NK-92 (cell line): ENCODE data around the gene FLT1.

Source experiments
- DNase-seq: peaks from one replicate; lab custom pipeline; 2025; ENCODE audit not compliant: unreplicated experiment; lab: John Stamatoyannopoulos, UW

The FLT1 gene

GRCh38 chr13:28324181-28324789 lies 170.6 kb downstream of the FLT1 start:
- no peak for DNase-seq

GRCh38 chr13:28322256-28322905 lies 172.5 kb downstream of the FLT1 start:
- no peak for DNase-seq

GRCh38 chr13:28321756-28322155 lies 173.2 kb downstream of the FLT1 start:
- DNase-seq = no peak

DNA sequence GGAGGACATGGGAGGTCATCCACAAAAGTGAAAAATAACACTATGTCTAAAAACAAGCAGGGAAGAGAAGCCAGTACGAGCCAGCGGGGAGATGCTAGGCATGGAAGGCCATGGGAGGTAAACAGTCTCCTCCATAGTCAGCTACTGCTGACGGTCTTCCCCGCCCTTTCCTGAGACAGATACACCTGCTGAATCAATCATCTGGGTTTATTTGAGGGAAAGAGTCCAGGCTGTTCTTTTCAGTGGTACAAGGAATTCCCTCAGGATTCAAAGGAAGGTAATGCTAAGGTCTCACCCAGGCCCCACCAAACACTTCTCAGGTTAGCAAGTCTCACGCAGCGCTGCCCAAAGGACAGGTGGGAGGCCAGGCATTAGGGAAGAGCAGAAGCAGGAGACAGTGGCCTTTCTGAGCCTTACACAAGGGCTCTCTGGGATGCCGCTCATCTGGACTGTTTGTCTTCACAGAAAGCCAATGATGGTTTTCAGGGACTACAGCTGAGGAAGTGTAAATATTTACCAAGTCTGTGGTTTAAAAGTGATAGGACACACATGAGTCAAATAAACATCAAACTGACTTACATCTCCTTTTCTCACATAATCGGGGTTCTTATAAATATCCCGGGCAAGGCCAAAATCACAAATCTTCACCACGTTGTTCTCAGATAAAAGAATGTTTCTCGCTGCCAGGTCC lies 173.9 kb downstream of the FLT1 start:
- DNase-seq = no peak

GRCh38 chr13:28320209-28320608 lies 174.7 kb downstream of the FLT1 start:
- DNase-seq = no peak

DNA sequence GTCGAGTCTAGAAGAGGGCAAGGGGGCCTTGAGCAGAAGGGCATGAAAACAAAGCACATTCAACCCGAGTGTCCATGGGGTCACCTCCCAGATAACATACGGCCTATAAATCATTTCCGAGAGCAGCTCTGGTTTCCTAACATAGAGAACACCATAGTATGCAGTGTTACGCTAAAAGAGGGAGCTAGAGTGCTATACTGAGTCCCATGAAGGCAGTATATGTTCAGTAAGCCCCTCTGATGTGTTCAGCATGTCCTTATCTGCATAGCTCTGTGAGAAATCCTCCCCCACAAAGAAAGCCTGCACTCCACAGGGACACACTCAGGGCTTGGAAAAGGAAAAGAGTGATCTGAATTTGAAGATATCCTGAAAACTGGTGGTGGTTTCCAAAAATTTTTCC lies 175.4 kb downstream of the FLT1 start:
- DNase-seq = no peak

DNA sequence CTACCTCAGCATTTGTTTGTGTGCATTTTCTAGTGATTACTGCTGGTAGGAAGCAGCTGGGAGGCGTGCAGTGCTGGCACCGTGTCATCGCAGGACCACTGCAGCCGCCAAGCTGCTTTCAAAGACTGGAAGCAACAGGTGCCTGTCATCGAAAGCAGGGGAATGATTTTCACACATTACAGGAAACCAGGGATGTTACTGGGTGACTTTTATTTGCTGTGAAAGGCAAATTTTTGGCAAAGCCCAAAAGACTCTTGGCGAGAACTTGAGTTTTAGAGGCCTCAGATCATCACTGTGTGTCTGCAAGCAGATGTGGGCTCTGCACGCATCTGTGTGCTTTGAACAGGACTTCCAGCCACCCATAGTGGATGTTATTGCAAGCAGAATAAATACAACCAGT lies 176.4 kb downstream of the FLT1 start:
- no peak for DNase-seq

DNA sequence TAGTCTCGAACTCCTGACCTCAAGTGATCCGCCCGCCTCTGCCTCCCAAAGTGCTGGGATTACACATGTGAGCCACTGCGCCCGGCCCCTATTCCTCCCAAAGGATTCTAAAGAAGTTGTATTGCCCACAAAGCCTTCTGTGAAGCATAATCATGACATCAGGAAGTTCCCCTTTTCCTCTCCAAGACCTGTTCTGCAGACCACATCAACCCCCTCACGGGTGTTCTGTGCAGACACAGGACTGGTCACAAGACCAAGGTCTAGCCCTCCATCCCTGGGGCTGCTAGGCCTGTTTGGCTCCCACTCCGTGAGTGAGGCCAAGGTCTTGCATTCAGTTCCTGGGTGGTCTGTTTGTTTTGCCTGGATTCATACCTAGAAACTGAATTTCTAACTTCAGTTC lies 178.1 kb downstream of the FLT1 start:
- DNase-seq = no peak

GRCh38 chr13:28316129-28316528 lies 178.8 kb downstream of the FLT1 start:
- no peak for DNase-seq

- no peak for DNase-seq
Measured at GRCh38 chr13:28314879-28315278, 180.0 kb downstream of the FLT1 start.

- no peak for DNase-seq
Measured at GRCh38 chr13:28313579-28313978, 181.3 kb downstream of the FLT1 start.

- no peak for DNase-seq
Measured at GRCh38 chr13:28306325-28306724, 188.6 kb downstream of the FLT1 start.

- DNase-seq = no peak
Measured at GRCh38 chr13:28301839-28302238, 193.1 kb downstream of the FLT1 start.

DNA sequence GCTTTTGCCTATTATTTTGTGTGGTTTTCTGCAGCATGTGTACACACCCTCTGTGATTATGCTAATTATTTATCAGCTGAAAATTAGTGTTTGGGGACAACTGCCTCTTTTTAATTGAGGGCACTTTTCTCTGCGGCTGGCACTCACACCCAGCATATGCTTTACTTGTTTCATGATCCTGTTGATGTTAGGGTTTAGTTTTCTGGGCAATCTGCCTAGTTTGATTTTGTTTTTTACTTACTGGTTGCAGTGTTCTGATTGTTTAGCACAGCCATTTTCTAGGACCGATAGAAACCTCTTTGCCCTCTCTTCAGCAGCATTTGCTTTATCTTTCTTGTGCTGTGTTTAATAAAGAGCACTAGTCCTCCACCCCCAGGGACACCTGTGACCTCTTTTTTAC lies 195.0 kb downstream of the FLT1 start:
- no peak for DNase-seq

DNA sequence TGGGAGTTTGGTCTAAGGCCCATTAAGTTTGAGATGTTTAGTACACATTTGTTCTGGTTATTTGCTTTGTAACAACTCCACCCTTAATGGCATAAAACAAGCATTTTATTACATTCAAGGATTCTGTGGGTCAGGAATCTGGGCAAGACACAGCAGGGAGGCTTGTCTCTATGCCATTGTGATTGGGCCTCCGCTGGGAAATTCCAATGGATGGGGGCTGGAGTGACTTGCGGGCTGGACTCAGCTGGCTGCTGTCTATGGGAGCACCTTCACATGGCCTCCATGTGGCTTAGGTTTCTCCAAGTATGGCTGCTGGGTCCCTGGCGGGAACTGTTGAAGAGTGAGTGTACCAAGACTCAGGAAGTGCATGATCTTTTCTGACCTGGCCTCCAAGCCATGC lies 197.6 kb downstream of the FLT1 start:
- DNase-seq = no peak

- no peak for DNase-seq
Measured at GRCh38 chr13:28286263-28286662, 208.7 kb downstream of the FLT1 start.

DNA sequence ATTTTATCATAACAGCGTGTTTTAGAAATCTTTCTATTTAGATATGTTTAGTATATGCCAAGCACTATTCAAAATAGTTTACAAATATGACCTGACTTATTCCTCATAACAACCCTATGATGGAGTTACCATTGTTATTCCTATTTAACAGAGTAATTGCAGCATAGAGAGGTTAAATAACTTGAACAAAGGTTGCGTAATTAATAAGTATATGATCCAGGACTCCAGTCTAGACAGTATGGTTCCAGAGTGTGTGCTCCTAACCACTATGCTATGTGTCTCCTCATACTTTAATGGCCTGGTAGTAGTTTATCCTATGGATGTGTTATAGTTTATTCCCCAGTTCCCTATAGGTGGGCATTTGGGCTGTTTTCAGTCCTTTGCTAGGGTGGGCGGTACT lies 211.3 kb downstream of the FLT1 start:
- no peak for DNase-seq

DNA sequence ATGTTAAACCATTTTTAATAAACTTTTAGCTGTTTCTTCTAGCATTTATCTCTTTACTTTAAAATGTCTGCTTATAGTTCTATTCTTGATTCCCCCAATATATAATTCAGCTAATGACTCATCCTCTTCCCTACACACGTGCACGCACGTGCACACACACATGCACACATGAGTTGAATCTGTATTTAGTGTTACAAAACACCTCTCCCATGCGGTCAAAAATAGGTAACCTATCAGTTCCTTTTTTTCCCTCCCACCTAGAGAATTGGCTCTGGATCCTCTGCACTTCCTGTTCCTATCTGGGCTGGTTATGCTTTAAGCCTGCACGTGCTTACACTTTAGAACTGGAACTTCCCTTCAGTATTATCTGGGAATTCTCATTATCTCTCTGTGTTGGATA lies 212.5 kb downstream of the FLT1 start:
- DNase-seq = no peak

GRCh38 chr13:28273919-28274318 lies 221.0 kb downstream of the FLT1 start:
- no peak for DNase-seq

- DNase-seq = no peak
Measured at GRCh38 chr13:28271056-28271840, 223.7 kb downstream of the FLT1 start.

GRCh38 chr13:28268800-28269223 lies 226.1 kb downstream of the FLT1 start:
- DNase-seq = no peak

DNA sequence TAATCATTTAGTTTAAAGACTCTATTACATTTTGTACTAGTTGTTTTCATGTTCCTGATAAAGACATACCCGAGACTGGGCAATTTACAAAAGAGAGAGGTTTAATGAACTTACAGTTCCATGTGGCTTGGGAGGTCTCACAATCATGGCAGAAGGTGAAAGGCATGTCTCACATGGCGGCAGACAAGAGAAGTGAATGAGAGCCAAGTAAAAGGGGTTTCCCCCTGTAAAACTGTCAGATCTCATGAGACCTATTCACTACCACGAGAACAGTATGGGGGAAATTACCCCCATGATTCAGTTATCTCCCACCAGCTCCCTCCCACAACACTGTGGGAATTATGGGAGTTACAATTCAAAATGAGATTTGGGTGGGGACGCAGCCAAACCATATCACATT lies 227.4 kb downstream of the FLT1 start:
- no peak for DNase-seq
